GM19467 (cell line): Measurements from ENCODE around the gene PRG3.
"Not testable (repeated sequence)": the region's sequence is repeated elsewhere in the genome, so short reads cannot be mapped to it uniquely, and the experiment has no call there.

Experiments
- ATAC-seq: cut with Tn5 transposase; IDR thresholded peaks from one replicate; pipeline ENCODE4 v1.9.1; 2021; ENCODE audit warnings: mild to moderate bottlenecking, moderate library complexity; ENCODE audit not compliant: unreplicated experiment

The PRG3 gene

GRCh38 chr11:57409321-57410100 is 28.6 kb upstream of the PRG3 start:
- no peak for ATAC-seq

- ATAC-seq, result no peak
Measured at GRCh38 chr11:57408771-57409170, 27.8 kb upstream of the PRG3 start.

- ATAC-seq, result no peak
Measured at GRCh38 chr11:57407941-57408475, 27.1 kb upstream of the PRG3 start.

GRCh38 chr11:57407010-57407920 is 26.3 kb upstream of the PRG3 start:
- no peak for ATAC-seq

GRCh38 chr11:57406337-57406904 is 25.5 kb upstream of the PRG3 start:
- peak; percentile 85 for ATAC-seq

- no peak for ATAC-seq
Measured at GRCh38 chr11:57405271-57405860, 24.4 kb upstream of the PRG3 start.

GRCh38 chr11:57403802-57404147 is 22.8 kb upstream of the PRG3 start:
- no peak for ATAC-seq

GRCh38 chr11:57403003-57403801 is 22.3 kb upstream of the PRG3 start:
- not testable (repeated sequence) for ATAC-seq

GRCh38 chr11:57402188-57403002 is 21.4 kb upstream of the PRG3 start:
- no peak for ATAC-seq

GRCh38 chr11:57399972-57400578 is 19.1 kb upstream of the PRG3 start:
- ATAC-seq, result no peak

GRCh38 chr11:57399221-57399620 is 18.3 kb upstream of the PRG3 start:
- ATAC-seq, result no peak

- ATAC-seq, result no peak
Measured at GRCh38 chr11:57397394-57397990, 16.5 kb upstream of the PRG3 start.

- ATAC-seq, result no peak
Measured at GRCh38 chr11:57396744-57397143, 15.8 kb upstream of the PRG3 start.

GRCh38 chr11:57395905-57396623 is 15.1 kb upstream of the PRG3 start:
- ATAC-seq, result no peak

GRCh38 chr11:57394203-57394965 is 13.4 kb upstream of the PRG3 start:
- no peak for ATAC-seq

- no peak for ATAC-seq
Measured at GRCh38 chr11:57392763-57393105, 11.8 kb upstream of the PRG3 start.

- no peak for ATAC-seq
Measured at GRCh38 chr11:57392066-57392762, 11.3 kb upstream of the PRG3 start.
